ENCODE measurements around the gene IL1R2.

The IL1R2 gene

DNA sequence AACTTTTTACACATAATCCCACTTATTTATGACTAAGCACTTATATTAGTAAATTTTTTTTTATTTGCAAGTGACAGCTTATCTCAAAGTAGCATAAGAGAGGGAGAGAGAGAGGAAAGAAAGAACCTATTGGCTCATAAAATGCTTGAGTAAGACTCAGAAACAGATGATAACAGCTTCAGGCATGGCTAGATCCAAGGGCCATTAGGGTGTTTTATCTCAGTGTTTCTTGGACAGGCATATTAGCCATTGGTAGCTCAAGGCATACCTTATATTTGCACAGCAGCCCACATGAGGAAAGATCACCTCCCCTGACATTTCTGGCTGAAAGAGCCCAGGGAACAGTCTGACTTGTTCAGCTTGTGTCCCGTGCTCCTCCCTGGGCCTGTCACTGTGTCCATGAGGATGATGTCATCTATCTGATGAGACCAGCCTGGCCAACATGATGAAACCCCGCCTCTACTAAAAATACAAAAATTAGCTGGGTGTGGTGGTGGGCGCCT lies 64.4 kb downstream of the IL1R2 start:
- TF ChIP-seq, protein P1, sequence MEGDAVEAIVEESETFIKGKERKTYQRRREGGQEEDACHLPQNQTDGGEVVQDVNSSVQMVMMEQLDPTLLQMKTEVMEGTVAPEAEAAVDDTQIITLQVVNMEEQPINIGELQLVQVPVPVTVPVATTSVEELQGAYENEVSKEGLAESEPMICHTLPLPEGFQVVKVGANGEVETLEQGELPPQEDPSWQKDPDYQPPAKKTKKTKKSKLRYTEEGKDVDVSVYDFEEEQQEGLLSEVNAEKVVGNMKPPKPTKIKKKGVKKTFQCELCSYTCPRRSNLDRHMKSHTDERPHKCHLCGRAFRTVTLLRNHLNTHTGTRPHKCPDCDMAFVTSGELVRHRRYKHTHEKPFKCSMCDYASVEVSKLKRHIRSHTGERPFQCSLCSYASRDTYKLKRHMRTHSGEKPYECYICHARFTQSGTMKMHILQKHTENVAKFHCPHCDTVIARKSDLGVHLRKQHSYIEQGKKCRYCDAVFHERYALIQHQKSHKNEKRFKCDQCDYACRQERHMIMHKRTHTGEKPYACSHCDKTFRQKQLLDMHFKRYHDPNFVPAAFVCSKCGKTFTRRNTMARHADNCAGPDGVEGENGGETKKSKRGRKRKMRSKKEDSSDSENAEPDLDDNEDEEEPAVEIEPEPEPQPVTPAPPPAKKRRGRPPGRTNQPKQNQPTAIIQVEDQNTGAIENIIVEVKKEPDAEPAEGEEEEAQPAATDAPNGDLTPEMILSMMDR (IDR thresholded peaks at IDR 0.05; ENCODE audit: low read depth, low read length, missing control alignments): no peak
- H3K4me3 ChIP-seq (replicated peaks; ENCODE audit: low read depth, low read length): no peak overlapping the region
- DNase-seq (ENCODE audit: extremely low read depth, low read depth): no peak

DNA sequence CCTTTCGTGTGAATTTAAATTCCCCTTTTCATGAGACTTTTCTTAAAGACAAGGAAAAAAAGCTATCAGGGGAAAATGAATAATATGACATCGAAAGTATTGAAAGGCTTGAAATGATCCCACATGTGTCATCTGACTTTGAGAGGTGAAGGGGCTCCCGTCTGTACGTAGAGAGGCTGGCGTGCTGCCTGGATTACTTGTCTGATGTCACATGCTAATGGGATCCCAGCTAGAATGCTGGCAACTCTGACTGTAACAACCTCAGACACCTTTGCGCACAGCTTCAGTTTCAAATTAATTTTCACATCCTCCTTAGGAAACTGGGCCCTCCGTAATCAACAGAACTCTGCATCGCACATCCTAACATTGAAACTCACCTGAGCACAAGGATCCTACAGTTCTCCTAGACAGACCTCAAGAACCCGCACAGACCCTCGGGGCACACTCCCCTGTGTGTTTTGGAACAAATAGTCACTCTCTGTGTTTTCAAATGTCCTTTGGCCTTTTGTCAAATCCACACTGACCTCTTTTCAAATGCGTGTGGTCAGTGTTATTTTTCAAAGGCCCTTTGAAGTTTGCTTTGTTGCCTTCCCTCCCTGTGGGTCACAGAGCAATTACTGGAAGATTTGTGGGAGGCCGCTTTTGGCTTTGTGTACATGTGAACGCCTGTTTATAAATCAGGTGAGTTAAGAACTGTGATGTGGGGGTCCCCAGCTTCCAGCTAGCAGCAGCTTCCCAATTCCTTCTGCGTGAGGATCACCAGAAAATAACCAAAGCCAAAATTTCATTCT lies 65.9 kb downstream of the IL1R2 start:
- no peak overlapping the region for H3K4me3 ChIP-seq (replicated peaks; ENCODE audit: low read depth, low read length)
- TF ChIP-seq, protein P1 (IDR thresholded peaks at IDR 0.05; ENCODE audit: low read depth, low read length, missing control alignments): no peak
- no peak for DNase-seq (ENCODE audit: extremely low read depth, low read depth)

DNA sequence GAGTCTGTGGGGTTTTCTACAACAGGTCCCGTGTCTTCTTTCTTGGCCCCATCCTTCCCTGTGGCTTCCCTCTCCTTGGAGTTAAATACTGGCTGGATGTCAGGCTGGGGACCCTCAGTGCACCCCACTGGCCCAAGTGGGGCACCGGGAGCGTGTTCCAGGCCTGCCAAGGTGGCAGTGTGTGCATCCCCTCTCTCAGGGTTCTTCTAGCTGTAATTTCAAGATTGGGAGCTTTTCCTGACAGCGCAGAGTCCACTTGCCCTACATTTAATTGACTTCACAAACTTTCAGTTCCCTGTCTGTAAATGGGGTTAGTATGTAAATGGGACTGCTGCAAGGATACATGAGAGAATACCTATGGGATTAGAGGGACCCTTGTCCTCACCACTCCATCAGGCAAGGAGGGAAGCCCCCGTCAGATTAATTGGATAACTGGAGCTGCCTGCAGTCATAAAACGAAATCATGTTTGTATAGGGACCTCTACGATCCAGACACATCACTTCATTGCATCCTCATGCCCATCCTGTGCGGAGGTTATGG lies 66.6 kb downstream of the IL1R2 start:
- H3K4me3 ChIP-seq (replicated peaks; ENCODE audit: low read depth, low read length): no peak overlapping the region
- TF ChIP-seq, protein P1 (IDR thresholded peaks at IDR 0.05; ENCODE audit: low read depth, low read length, missing control alignments): no peak
- no peak for DNase-seq (ENCODE audit: extremely low read depth, low read depth)

DNA sequence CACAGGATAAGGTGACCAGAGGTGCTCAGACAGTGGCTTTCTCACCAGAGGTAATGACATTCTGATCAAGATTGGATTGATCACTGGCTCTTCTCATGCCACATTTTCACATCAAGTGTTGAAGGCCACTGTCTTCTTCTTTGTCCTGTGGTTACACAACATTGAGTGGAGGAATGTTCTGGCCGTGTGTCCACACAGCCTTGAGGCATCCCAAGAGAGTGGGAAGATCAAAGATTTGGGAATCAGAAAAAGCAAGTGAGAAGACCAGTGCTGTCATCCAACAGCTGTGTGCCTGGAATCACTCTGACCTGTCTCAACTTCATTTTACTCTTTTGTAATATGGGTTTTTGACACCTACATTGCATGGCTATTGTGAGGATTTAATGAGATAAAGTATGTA lies 67.4 kb downstream of the IL1R2 start:
- TF ChIP-seq, protein P1 (IDR thresholded peaks at IDR 0.05; ENCODE audit: low read depth, low read length, missing control alignments): no peak
- no peak overlapping the region for H3K4me3 ChIP-seq (replicated peaks; ENCODE audit: low read depth, low read length)
- no peak for DNase-seq (ENCODE audit: extremely low read depth, low read depth)

DNA sequence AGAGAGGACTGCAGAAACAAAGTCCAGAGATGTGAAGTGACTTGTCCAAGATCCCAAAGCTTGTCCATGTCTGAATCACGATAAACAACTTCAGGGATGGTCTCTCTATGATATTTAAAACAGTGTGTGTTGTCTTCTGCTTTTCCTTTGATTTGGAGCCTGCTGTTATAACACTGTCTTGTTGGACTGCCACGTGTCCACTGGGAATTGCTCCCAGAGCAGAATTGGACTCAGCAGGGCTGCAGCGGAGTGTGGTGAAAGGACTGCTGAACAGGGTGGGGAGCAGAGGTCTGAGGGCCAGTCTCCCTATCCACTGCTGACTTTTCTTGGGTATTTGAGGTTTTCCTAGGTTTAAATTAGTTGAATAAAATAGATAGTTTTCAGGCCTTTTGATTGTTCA lies 68.3 kb downstream of the IL1R2 start:
- no peak overlapping the region for H3K4me3 ChIP-seq (replicated peaks; ENCODE audit: low read depth, low read length)
- TF ChIP-seq, protein P1 (IDR thresholded peaks at IDR 0.05; ENCODE audit: low read depth, low read length, missing control alignments): no peak
- no peak for DNase-seq (ENCODE audit: extremely low read depth, low read depth)

DNA sequence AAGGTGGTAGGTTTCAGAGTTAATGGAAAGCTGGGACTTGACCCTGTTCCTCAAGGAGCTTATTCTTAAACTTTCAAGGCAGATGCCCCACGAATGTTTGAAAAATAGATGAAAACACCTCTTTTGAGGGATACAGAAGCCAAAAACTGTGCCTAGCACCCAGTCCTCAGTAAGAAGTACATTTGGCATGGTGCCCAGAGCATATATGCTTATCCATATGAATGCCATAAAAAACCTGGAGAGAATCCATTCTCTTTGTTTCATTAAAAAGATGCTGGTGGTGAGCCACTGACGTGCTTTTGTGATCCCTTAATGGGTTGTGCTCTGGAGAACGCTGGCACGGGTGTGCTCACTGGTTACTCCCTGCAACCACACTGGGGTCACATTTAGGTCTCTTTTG lies 69.0 kb downstream of the IL1R2 start:
- no peak for DNase-seq (ENCODE audit: extremely low read depth, low read depth)
- TF ChIP-seq, protein P1 (IDR thresholded peaks at IDR 0.05; ENCODE audit: low read depth, low read length, missing control alignments): no peak
- no peak overlapping the region for H3K4me3 ChIP-seq (replicated peaks; ENCODE audit: low read depth, low read length)
